Epithelial cell of esophagus (primary cell): ENCODE data around the gene VRK2.

ENCODE experiments used
- DNase-seq: peaks from one replicate; pipeline ENCODE4 v3.0.0; 2010; ENCODE audit warnings: low read depth
- H3K4me3 ChIP-seq: 2 replicates; pipeline ENCODE4 v1.5.1; 2011; ENCODE audit warnings: mild to moderate bottlenecking, low read length, control low read depth
- TF ChIP-seq, protein P1 (sequence below): IDR thresholded peaks from 2 replicates; pipeline ENCODE4 v1.5.1; 2011; ENCODE audit warnings: low read depth, mild to moderate bottlenecking, low read length, control low read depth, inconsistent platforms; ENCODE audit not compliant: insufficient read depth; ENCODE audit errors: missing control alignments

The VRK2 gene

GRCh38 chr2:58027029-58027428, 19.6 kb upstream of the VRK2 start:
- DNase-seq: no peak
- TF ChIP-seq, protein P1, sequence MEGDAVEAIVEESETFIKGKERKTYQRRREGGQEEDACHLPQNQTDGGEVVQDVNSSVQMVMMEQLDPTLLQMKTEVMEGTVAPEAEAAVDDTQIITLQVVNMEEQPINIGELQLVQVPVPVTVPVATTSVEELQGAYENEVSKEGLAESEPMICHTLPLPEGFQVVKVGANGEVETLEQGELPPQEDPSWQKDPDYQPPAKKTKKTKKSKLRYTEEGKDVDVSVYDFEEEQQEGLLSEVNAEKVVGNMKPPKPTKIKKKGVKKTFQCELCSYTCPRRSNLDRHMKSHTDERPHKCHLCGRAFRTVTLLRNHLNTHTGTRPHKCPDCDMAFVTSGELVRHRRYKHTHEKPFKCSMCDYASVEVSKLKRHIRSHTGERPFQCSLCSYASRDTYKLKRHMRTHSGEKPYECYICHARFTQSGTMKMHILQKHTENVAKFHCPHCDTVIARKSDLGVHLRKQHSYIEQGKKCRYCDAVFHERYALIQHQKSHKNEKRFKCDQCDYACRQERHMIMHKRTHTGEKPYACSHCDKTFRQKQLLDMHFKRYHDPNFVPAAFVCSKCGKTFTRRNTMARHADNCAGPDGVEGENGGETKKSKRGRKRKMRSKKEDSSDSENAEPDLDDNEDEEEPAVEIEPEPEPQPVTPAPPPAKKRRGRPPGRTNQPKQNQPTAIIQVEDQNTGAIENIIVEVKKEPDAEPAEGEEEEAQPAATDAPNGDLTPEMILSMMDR: no peak
- no peak overlapping the region for H3K4me3 ChIP-seq

- peak; percentile 51 for DNase-seq
- TF ChIP-seq, protein P1: no peak
Observed at GRCh38 chr2:58030771-58031170, 15.8 kb upstream of the VRK2 start.

GRCh38 chr2:58032016-58032763, 14.4 kb upstream of the VRK2 start:
- no peak for DNase-seq
- TF ChIP-seq, protein P1: no peak
- H3K4me3 ChIP-seq: no peak overlapping the region

More at GRCh38 chr2:58030771-58031170, 15.8 kb upstream of the VRK2 start:
- H3K4me3 ChIP-seq: no peak overlapping the region

DNA sequence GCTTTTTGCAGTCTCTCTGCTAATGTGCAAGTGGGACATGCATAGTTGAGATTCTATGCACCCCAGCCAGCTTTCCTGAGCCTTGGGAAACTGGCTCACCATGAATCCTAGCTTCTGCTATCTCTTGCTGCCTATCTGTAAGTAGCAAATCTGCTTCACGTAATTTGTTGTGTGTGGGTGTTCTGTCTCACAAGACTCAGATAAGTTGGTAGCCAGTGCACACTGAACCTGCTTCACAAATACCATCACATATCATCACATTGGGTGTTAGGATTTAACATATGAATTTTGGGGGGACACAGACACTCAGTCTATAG, 13.9 kb upstream of the VRK2 start:
- TF ChIP-seq, protein P1: no peak
- DNase-seq: no peak
- no peak overlapping the region for H3K4me3 ChIP-seq

DNA sequence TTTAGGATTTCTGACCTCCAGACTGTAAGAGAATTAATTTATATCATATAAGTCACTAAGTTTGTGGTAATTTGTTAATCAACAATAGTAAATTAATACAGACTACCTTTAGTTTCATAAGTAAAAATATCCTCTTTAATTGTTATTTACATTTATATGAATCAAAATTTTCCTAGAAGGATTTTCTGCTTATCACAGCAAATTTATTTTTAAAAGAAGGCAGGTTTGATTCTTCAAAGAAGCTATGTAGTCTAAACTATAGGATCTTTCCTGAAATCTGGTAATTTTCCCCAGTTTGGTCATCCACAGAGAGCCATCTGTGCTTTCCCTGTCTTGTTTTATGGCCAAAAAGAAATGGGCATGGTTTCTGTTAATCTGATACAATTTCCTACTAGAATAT, 13.1 kb upstream of the VRK2 start:
- TF ChIP-seq, protein P1: no peak
- DNase-seq: no peak

GRCh38 chr2:58035352-58035751, 11.3 kb upstream of the VRK2 start:
- no peak overlapping the region for H3K4me3 ChIP-seq
- TF ChIP-seq, protein P1: no peak
- DNase-seq: no peak

More for the DNA sequence above, 13.1 kb upstream of the VRK2 start:
- H3K4me3 ChIP-seq: no peak overlapping the region

- DNase-seq: no peak
- no peak overlapping the region for H3K4me3 ChIP-seq
- TF ChIP-seq, protein P1: no peak
Observed at GRCh38 chr2:58039170-58039611, 7.4 kb upstream of the VRK2 start.
